H9 (cell line): Measurements from ENCODE around the gene WDR64. TPM values are rescaled to one million over a fixed set of nuclear protein-coding genes. Genes with fewer than 3 reads are reported as not detected.

ENCODE experiments used
- DNase-seq: peaks from one replicate; pipeline ENCODE4 v3.0.0-alpha.2; 2017
- H2AFZ ChIP-seq: one replicate; pipeline ENCODE4 v1.6.1; 2013; ENCODE audit warnings: mild to moderate bottlenecking, low read length, control low read depth, moderate library complexity
- H2AK5ac ChIP-seq: 2 replicates; pipeline ENCODE4 v1.6.1; 2013; ENCODE audit warnings: low read length, control low read depth, mixed read lengths; ENCODE audit not compliant: insufficient read length
- H2BK120ac ChIP-seq: one replicate; pipeline ENCODE4 v1.6.1; 2013; ENCODE audit warnings: low read depth, mild to moderate bottlenecking, low read length, control low read depth, inconsistent platforms; ENCODE audit not compliant: poor library complexity, severe bottlenecking
- H2BK12ac ChIP-seq: 2 replicates; pipeline ENCODE4 v1.6.1; 2013; ENCODE audit warnings: low read length, control low read depth, mixed read lengths, low read depth; ENCODE audit not compliant: insufficient read length
- H2BK15ac ChIP-seq: 2 replicates; pipeline ENCODE4 v1.6.1; 2013; ENCODE audit warnings: low read depth, low read length, control low read depth
- H2BK20ac ChIP-seq: one replicate; pipeline ENCODE4 v1.6.1; 2013; ENCODE audit warnings: low read depth, mild to moderate bottlenecking, low read length, control low read depth, inconsistent platforms; ENCODE audit not compliant: poor library complexity, severe bottlenecking
- H2BK5ac ChIP-seq: 2 replicates; pipeline ENCODE4 v1.6.1; 2013; ENCODE audit warnings: low read length, control low read depth, mixed read lengths; ENCODE audit not compliant: insufficient read length
- H3K14ac ChIP-seq: 2 replicates; pipeline ENCODE4 v1.6.1; 2013; ENCODE audit warnings: low read length, control low read depth; ENCODE audit not compliant: insufficient read depth
- H3K18ac ChIP-seq: 2 replicates; pipeline ENCODE4 v1.6.1; 2013; ENCODE audit warnings: low read depth, mild to moderate bottlenecking, mixed read lengths, low read length, control low read depth; ENCODE audit not compliant: insufficient read length
- H3K23ac ChIP-seq: 2 replicates; pipeline ENCODE4 v1.6.1; 2013; ENCODE audit warnings: low read length, control low read depth, mixed read lengths, low read depth; ENCODE audit not compliant: insufficient read length
- H3K23me2 ChIP-seq: 2 replicates; pipeline ENCODE4 v1.6.1; 2013; ENCODE audit warnings: low read depth, mild to moderate bottlenecking, mixed read lengths, low read length, control low read depth; ENCODE audit not compliant: insufficient read length, poor library complexity, severe bottlenecking
- H3K27ac ChIP-seq: 2 replicates; pipeline ENCODE4 v1.5.1; 2013; ENCODE audit warnings: low read length, control low read depth, mixed read lengths, low read depth; ENCODE audit not compliant: insufficient read length
- H3K27me3 ChIP-seq: 2 replicates; pipeline ENCODE4 v1.6.1; 2013; ENCODE audit warnings: low read length, control low read depth, inconsistent platforms; ENCODE audit not compliant: insufficient read depth
- H3K4ac ChIP-seq: 2 replicates; pipeline ENCODE4 v1.6.1; 2013; ENCODE audit warnings: low read depth, mild to moderate bottlenecking, control low read depth, inconsistent platforms, low read length, moderate library complexity
- H3K4me1 ChIP-seq: 2 replicates; pipeline ENCODE4 v1.6.1; 2013; ENCODE audit warnings: low read length, control low read depth, inconsistent platforms; ENCODE audit not compliant: insufficient read depth
- H3K4me2 ChIP-seq: 2 replicates; pipeline ENCODE4 v1.6.1; 2013; ENCODE audit warnings: low read length, control low read depth, mixed read lengths; ENCODE audit not compliant: insufficient read length, insufficient read depth
- H3K56ac ChIP-seq: 2 replicates; pipeline ENCODE4 v1.6.1; 2013; ENCODE audit warnings: low read depth, mild to moderate bottlenecking, mixed read lengths, low read length, control low read depth; ENCODE audit not compliant: insufficient read length
- H3K79me1 ChIP-seq: 2 replicates; pipeline ENCODE4 v1.6.1; 2013; ENCODE audit warnings: low read depth, mild to moderate bottlenecking, moderate library complexity, low read length, control low read depth, inconsistent platforms; ENCODE audit not compliant: insufficient read depth, poor library complexity, severe bottlenecking
- H3K79me2 ChIP-seq: 2 replicates; pipeline ENCODE4 v1.6.1; 2013; ENCODE audit warnings: low read length, control low read depth, inconsistent platforms; ENCODE audit not compliant: insufficient read depth
- H3K9ac ChIP-seq: 2 replicates; pipeline ENCODE4 v1.6.1; 2013; ENCODE audit warnings: low read length, control low read depth, mixed read lengths; ENCODE audit not compliant: insufficient read length; ENCODE audit errors: extremely low read depth
- H3K9me3 ChIP-seq: one replicate; pipeline ENCODE4 v1.6.1; 2013; ENCODE audit warnings: low read depth, low read length, inconsistent platforms; ENCODE audit not compliant: control insufficient read depth
- H3T11ph ChIP-seq: one replicate; pipeline ENCODE4 v1.6.1; 2013; ENCODE audit warnings: mild to moderate bottlenecking, low read length, control low read depth, inconsistent platforms
- H4K20me1 ChIP-seq: one replicate; pipeline ENCODE4 v1.6.1; 2013; ENCODE audit not compliant: control insufficient read depth, insufficient read length, insufficient read depth
- H4K5ac ChIP-seq: 2 replicates; pipeline ENCODE4 v1.6.1; 2013; ENCODE audit warnings: low read depth, mild to moderate bottlenecking, mixed read lengths, low read length, control low read depth; ENCODE audit not compliant: insufficient read length
- H4K8ac ChIP-seq: replicated peaks from 2 replicates; pipeline ENCODE4 v1.6.1; 2013; ENCODE audit warnings: low read length, control low read depth, mixed read lengths, low read depth; ENCODE audit not compliant: insufficient read length
- H4K91ac ChIP-seq: 2 replicates; pipeline ENCODE4 v1.6.1; 2013; ENCODE audit warnings: low read depth, mild to moderate bottlenecking, moderate library complexity, mixed read lengths, low read length, control low read depth; ENCODE audit not compliant: insufficient read length
- H3K27ac Mint-ChIP-seq, 3 experiments: 2 replicates in 2 of 3; 3 replicates in 1 of 3; pipeline ENCODE4 v1.8.0; 2020 to 2021; ENCODE audit warnings: mixed read lengths in 3 of 3, mild to moderate bottlenecking in 1 of 3, moderate library complexity in 1 of 3
- H3K27me3 Mint-ChIP-seq: 2 replicates; pipeline ENCODE4 v1.8.0; 2021; ENCODE audit warnings: low read depth, mild to moderate bottlenecking, moderate library complexity, mixed read lengths
- H3K36me3 Mint-ChIP-seq, 3 experiments: 2 replicates in 2 of 3; 3 replicates in 1 of 3; pipeline ENCODE4 v1.8.0; 2020 to 2021; ENCODE audit warnings: low read depth in 3 of 3, mixed read lengths in 3 of 3; ENCODE audit not compliant: insufficient read depth in 1 of 3
- H3K4me1 Mint-ChIP-seq, 2 experiments: 2 replicates each; pipeline ENCODE4 v1.8.0; 2020; ENCODE audit warnings: mixed read lengths in 2 of 2
- H3K4me3 Mint-ChIP-seq, 2 experiments: 2 replicates in 1 of 2; 3 replicates in 1 of 2; pipeline ENCODE4 v1.8.0; 2020 to 2021; ENCODE audit warnings: mild to moderate bottlenecking in 2 of 2, mixed read lengths in 2 of 2, moderate library complexity in 1 of 2
- H3K9me3 Mint-ChIP-seq, 2 experiments: 2 replicates in 1 of 2; 3 replicates in 1 of 2; pipeline ENCODE4 v1.8.0; 2020; ENCODE audit warnings: mild to moderate bottlenecking in 2 of 2, mixed read lengths in 2 of 2, moderate library complexity in 1 of 2
- WGBS: extraction: QIAGEN DNeasy Blood & Tissue Kit; methylation state at CpG from one replicate; pipeline ENCODE4 v1.1.7; 2013; ENCODE audit warnings: missing lambda C conversion rate, low lambda C conversion rate, mixed read lengths; ENCODE audit not compliant: insufficient read length; ENCODE audit errors: extremely low coverage; 5-methylcytosine and 5-hydroxymethylcytosine counted together
- total RNA-seq: library from RNA; stranded (reverse); gene quantifications from 2 replicates; pipeline ENCODE4 v1.2.1, GENCODE V29; 2021
- TF ChIP-seq, protein P1 (sequence below): fragments of 200-600 bp; sonication (generic); conservative IDR thresholded peaks from 3 replicates; pipeline ENCODE4 v1.8.0; 2021; ENCODE audit warnings: antibody characterized with exemption, mild to moderate bottlenecking

Gene WDR64
- total RNA-seq, 1 experiment from 2014 or later = not detected

GRCh38 chr1:241810769-241811405 lies 158.8 kb downstream of the WDR64 start:
- Histone ChIP-seq H3K4me2 (no peak overlapping the region), H3K4me1 (no peaks in the 10 kb centered on the region), H3K79me1 (no peaks in the 10 kb centered on the region), H3K9me3 (no peaks in the 10 kb centered on the region), H3K27me3 (no peaks in the 10 kb centered on the region), H2BK15ac (no peak overlapping the region), H2AK5ac (no peak overlapping the region), H3T11ph (no peak overlapping the region), H3K23me2 (no peaks in the 10 kb centered on the region), H2BK20ac (no peak overlapping the region), H3K14ac (no peak overlapping the region), H4K8ac (no peak overlapping the region), H2AFZ (no peak overlapping the region), H2BK5ac (no peak overlapping the region), H2BK120ac (no peak overlapping the region), H4K91ac (no peak overlapping the region), H3K79me2 (no peaks in the 10 kb centered on the region), H4K20me1 (no peaks in the 10 kb centered on the region), H3K23ac (no peak overlapping the region), H4K5ac (no peak overlapping the region), H3K27ac (no peak overlapping the region), H3K4ac (no peak overlapping the region), H2BK12ac (no peak overlapping the region), H3K18ac (no peak overlapping the region), H3K9ac (no peak overlapping the region), H3K56ac (no peak overlapping the region)
- H3K9me3 Mint-ChIP-seq = no peaks in the 10 kb centered on the region
- H3K27ac Mint-ChIP-seq = no peak overlapping the region
- WGBS = no CpG with 5 or more reads among the region's 8 CpGs
- DNase-seq = no peak
- no peak overlapping the region for H3K4me3 Mint-ChIP-seq
- H3K4me1 Mint-ChIP-seq = no peaks in the 10 kb centered on the region
- H3K27me3 Mint-ChIP-seq = no peaks in the 10 kb centered on the region; the same call in 1 of the 2 replicates
- TF ChIP-seq, protein P1, sequence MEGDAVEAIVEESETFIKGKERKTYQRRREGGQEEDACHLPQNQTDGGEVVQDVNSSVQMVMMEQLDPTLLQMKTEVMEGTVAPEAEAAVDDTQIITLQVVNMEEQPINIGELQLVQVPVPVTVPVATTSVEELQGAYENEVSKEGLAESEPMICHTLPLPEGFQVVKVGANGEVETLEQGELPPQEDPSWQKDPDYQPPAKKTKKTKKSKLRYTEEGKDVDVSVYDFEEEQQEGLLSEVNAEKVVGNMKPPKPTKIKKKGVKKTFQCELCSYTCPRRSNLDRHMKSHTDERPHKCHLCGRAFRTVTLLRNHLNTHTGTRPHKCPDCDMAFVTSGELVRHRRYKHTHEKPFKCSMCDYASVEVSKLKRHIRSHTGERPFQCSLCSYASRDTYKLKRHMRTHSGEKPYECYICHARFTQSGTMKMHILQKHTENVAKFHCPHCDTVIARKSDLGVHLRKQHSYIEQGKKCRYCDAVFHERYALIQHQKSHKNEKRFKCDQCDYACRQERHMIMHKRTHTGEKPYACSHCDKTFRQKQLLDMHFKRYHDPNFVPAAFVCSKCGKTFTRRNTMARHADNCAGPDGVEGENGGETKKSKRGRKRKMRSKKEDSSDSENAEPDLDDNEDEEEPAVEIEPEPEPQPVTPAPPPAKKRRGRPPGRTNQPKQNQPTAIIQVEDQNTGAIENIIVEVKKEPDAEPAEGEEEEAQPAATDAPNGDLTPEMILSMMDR = no peak
- no peaks in the 10 kb centered on the region for H3K36me3 Mint-ChIP-seq
